Diencephalon (tissue), 1 donor: ENCODE measurements around the gene SIGMAR1. TPM values are rescaled to one million over a fixed set of nuclear protein-coding genes. Genes with fewer than 3 reads are reported as not detected.

ENCODE experiments used
- small RNA-seq: library from RNA; depleted of rRNA; stranded (forward); fragments of <200 nt; gene quantifications from one replicate; pipeline ENCODE3, GENCODE V24; 2014
- total RNA-seq: library from RNA; depleted of rRNA; stranded (reverse); fragments of >200 nt; gene quantifications from one replicate; pipeline ENCODE4 v1.2.3, GENCODE V29; 2014

SIGMAR1 gene
- 25.1 TPM for total RNA-seq

DNA sequence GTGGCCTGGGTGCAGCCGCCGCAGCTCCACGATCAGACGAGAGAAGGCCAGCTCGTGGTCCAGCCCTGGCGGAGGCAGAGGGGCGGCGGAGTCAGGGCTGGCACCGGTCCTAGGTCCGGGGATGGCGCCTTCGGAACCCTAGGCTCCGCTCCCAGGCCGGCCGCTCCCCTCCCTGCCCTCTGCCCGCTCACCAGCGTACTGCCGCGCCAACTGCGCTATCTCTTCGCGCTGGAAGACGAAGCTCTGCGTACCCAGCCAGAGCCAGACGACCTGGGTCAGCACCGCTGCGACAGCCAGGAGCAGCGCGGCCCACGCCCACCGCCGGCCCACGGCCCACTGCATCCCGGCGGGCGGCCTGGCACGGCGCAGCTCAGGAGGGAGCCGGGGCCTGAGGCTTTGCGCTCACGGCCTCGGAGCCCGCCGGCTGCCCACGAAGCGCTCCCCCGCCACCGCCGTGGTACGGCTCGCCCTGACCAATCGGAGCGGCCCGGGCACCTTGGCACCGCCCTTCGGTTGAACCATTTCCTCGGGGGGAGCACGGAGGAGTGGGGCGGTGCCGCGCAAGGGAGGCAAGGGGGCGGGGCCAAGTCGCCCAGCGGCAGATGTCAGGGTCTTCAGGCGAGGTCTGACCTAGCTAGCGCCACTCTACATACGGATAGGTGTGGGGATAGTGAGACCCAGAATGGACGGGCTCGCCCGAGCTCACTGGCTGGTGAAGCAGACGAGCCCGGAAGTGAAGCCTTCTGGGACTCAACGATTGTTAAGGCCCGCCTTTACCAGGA lies at the start of gene SIGMAR1:
TSS of gene SIGMAR1 (minus strand) at position 432 of the 782 bp plus-strand sequence. CDS start at position 342, 90 bp downstream.

GRCh38 chr9:34662526-34663302 lies 25.1 kb upstream of the SIGMAR1 start, which contains the start of gene CCL27:
TSS of gene CCL27 (minus strand) at chr9:34662657. CDS start at chr9:34662633, 24 bp downstream.

DNA sequence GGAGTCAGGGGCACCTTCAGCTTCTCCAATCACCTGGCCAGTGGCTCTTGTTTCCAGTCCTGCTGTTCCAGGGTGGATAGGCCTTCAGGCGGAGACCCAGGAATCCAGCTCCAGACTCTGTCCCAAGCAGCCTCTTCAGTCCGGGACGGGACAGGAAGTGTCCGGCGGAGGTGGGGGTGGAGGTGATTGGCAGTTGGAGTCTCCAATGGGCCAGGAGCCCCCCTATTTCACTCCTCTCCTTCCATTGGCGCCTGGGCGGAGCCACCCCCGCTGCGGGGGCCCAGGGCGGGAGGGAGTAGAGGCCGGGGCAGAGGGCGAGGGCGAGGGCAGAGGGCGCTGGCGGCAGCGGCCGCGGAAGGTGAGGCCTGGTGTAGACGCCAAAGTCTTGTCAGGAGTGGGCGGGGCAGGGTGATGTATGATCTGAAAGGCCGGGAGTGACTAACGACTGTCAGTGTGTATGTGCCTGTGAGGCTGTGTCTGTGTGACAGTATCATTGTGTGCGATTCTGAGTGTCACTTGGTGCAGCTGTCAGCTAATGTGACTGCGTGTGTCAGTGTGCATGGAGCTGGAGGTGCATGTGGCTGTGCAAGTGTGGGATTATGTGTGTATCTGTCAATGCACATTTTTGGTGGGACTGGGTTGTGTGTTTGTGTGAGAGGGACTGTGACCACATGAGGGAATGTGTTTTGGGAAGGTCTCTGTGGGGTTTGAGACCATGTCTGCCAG lies 14.5 kb upstream of the SIGMAR1 start, which contains the start of gene IL11RA:
TSS of gene IL11RA (plus strand) at position 310 of the 726 bp plus-strand sequence. CDS start 3,033 bp downstream, outside the sequence.

DNA sequence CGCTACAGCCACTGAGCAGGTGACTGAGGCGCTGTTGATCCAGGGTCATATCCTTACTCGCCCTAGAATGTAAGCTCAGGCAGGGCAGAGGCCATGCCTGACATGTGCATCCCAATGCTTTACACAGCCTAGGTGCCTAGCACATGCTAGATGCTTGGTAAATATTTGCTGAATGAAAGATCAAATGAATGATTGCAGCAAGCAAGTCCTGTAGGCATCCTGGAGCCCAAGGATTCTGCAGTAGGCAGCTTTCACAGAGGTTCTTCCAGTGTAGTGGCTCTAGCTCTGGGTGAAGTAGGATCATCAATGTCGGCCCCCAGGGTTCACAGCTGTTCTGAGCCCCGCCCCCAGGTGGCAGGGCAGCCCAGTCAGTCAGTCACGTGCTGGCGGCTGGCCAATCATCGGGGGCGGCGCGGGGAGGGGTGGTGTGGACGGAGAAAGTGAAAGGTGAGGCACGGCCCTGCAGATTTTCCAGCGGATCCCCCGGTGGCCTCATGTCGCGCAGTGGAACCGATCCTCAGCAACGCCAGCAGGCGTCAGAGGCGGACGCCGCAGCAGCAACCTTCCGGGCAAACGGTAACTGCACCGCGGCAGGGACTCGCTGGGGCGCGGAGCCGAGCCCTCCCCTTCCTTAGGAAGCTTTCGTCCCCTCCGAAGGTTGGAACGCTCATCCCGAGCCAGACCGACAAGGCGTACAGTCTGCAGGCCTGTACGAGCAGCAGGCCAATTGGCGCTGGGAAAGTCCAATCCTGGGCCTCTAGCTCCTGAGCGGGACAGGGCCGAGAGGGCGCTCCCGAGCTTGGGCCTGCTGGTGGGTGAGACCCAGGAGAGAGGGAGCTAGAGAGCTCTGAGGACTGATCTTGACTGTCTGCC lies 8.9 kb upstream of the SIGMAR1 start, which contains the start of gene GALT:
TSS of gene GALT (plus strand) at position 465 of the 873 bp plus-strand sequence. CDS start at position 495, 30 bp downstream.

GRCh38 chr9:34628656-34629490 lies 8.7 kb downstream of the SIGMAR1 start, which contains the start of gene ARID3C:
TSS of gene ARID3C (minus strand) at chr9:34629066. CDS start at chr9:34628014, 1,052 bp downstream.

DNA sequence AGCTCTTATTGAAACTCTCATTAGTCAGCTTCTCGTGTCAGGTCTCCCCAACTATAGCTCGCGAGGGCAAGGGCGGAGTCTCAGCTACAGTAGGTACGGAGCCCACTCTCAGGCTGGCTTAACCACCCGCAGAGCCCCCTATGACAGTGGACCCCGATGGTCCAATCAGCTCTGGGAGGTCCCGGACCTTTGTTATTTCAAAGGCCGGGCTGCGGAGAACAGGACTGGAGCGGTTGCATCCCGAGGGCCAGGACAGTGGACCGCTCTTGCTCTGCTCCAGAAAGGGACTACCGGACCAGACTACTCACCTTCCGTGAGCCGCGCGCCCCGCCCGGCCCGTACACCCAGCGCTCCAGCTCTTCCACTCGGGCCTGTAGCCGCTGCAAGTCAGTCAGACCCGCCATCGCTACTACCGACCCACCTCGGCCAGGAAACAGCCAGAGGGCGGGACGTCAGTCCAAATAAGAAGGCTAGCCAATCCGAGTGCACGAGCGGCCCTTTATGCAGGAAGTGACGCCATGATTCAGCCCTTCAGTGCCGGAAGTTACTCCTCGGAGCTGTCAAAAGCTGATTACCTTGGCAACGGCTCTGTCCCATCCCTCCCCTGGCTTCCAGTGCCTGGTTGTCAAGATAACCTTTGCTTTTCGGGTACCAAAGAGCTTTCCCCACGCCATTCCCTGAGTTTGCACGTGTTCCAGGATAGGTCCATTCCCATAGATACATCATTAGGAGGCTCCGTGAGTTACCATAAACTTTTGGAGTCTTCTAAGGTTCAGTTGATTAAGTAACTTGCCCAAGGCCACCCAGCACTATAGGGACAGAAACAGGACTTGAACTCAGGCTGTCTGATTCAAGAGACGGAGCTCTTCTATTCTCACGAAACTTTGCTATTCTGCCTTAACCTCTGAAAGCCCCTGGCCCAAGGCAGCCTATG lies 17.3 kb downstream of the SIGMAR1 start, which contains the start of gene DCTN3:
TSS of gene DCTN3 (minus strand) at position 435 of the 934 bp plus-strand sequence. CDS start at position 404, 31 bp downstream.

DNA sequence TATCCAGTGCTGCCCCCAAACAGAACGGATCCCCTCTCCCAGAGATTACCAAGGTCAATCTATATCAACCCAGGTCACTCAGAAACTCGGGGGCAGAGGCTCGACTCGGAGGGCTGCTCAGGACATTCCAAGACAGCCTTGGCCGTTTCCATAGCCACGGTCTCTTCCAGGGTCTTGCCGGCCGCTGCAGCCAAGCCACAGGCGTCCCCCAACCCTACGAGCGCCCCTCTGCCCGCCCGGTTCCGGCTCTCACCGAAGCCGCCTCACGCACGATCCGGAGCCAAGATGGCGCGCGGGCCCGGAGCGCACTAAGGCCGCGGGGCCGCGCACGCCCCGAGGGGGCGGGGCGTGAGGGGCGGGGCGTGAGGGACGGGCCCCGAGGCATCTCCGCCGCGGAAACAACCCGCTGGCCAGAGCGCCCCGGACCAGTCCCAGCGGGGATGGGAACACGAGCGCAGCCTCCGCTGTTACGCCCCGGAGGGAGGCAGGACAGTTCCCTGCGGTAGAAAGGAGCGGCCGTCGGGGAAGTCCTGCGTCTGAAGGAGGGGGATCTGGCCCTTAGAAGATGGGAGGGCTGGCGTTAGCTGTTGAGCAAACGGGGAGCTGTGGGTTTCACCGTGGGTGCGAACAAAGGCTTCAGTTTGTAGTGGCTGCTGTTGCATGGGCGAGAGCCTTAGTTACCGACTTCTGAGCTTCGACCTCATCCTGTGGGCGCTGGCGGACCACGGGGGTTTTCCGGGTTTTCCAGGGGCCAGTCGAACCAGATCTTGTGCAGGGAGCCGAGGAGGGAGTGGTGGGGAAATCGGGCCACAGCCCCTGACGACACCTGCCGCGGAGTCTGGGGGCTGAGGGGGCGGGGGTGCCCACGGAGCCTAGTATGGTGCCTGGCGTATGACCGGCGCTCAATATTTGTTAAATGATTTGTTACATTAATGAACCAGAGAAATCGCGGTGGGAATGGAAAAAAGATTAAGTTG lies 25.5 kb downstream of the SIGMAR1 start, which contains the start of gene RPP25L:
TSS of gene RPP25L (minus strand) at position 287 of the 977 bp plus-strand sequence. CDS start 801 bp downstream, outside the sequence.

DNA sequence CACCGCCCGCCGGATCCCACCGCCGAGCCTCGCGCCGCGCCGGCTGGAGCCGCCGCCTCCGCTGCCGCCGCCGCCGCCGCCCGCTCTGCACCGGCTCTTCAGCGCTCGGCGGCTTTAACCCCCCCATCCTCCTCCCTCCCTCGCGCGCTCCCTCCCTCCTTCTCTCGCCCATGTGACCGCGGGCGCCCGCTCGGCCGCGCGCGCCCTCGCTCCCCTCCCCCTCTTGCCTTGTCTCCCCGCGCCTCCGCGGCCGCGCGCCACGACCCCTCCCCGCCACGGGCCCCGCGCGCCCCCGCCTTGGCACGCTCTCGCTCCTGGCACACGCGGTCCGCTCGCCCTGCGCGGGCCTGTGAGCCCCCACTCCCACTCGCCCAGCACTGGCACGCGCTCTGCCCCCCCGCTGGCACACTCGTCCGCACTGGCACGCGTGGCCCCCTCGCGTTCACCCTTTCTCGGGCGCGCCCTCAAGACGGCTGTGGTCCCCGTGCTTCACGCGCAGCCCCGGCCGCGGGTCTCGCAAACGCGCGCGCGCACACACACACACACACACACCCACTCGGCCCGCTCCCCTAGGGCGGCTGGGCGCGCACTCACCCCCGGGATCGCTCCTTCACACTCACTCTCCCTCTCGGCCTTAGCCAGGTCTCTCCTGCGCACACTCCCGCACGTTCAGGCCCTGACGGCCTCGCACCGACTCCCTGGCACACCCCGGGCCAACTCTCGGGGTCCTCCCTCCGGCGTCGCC lies 47.8 kb downstream of the SIGMAR1 start, which contains the start of gene CNTFR:
TSS of gene CNTFR (minus strand) at position 89 of the 745 bp plus-strand sequence. CDS start 20,743 bp downstream, outside the sequence.

Small RNAs within 50 kb of the gene (small RNA-seq; reads per million reads assigned to genes)
- not detected for gene CCL27

Other genes with a start within 250 kb of the SIGMAR1 start
- 36.4 TPM for gene FAM219A, start 179.2 kb downstream of the SIGMAR1 start, total RNA-seq
- 4.4 TPM for gene DNAI1, start 179.0 kb downstream of the SIGMAR1 start, total RNA-seq
- gene ENHO, start 114.8 kb downstream of the SIGMAR1 start, total RNA-seq: 58.8 TPM
- gene CNTFR, start 48.1 kb downstream of the SIGMAR1 start, total RNA-seq: 17.5 TPM
- 12.7 TPM for gene RPP25L, start 25.7 kb downstream of the SIGMAR1 start, total RNA-seq
- gene DCTN3, start 17.3 kb downstream of the SIGMAR1 start, total RNA-seq: 150 TPM
- gene ARID3C, start 8.7 kb downstream of the SIGMAR1 start, total RNA-seq: 0.69 TPM
- gene GALT, start 8.9 kb upstream of the SIGMAR1 start, total RNA-seq: 42.7 TPM
- gene IL11RA, start 14.4 kb upstream of the SIGMAR1 start, total RNA-seq: 7.2 TPM
- 0.69 TPM for gene CCL27, start 24.9 kb upstream of the SIGMAR1 start, total RNA-seq
- gene CCL19, start 53.5 kb upstream of the SIGMAR1 start, total RNA-seq: not detected
- gene CCL21, start 72.3 kb upstream of the SIGMAR1 start, total RNA-seq: not detected